Measurements from ENCODE around the gene GNB5.
"Not testable (repeated sequence)": the region's sequence is repeated elsewhere in the genome, so short reads cannot be mapped to it uniquely, and the experiment has no call there.

Gene GNB5

GRCh38 chr15:52100807-52101442, 90.3 kb downstream of the GNB5 start:
- 84 to 86% methylated on average over 6 of the region's 6 CpGs for whole genome bisulfite sequencing, 2 experiments (ENCODE audit: insufficient coverage in 2 of 2)
- Histone ChIP-seq H3K36me3 (ENCODE audit: control insufficient read depth, insufficient read depth, low read length) (no peaks in the 10 kb centered on the region), H3K27ac (ENCODE audit: low read depth, low read length, severe bottlenecking) (no peak overlapping the region), H3K4me1 (ENCODE audit: control insufficient read depth, insufficient read depth, low read length, poor library complexity, severe bottlenecking) (peaks cover 13% of the 10 kb centered on the region), H3K9me3 (ENCODE audit: control insufficient read depth, low read length) (no peaks in the 10 kb centered on the region), H3K4me3 (ENCODE audit: extremely low read depth, insufficient read depth, low read length, poor library complexity, severe bottlenecking) (no peak overlapping the region)

- WGBS, 2 experiments (ENCODE audit: insufficient coverage in 2 of 2) = 89 to 96% methylated on average over 7 to 14 of the region's 15 CpGs
- Histone ChIP-seq H3K27ac (ENCODE audit: low read depth, low read length, severe bottlenecking) (no peak overlapping the region), H3K9me3 (ENCODE audit: control insufficient read depth, low read length) (no peaks in the 10 kb centered on the region), H3K4me1 (ENCODE audit: control insufficient read depth, insufficient read depth, low read length, poor library complexity, severe bottlenecking) (peaks cover 13% of the 10 kb centered on the region), H3K4me3 (ENCODE audit: extremely low read depth, insufficient read depth, low read length, poor library complexity, severe bottlenecking) (no peak overlapping the region), H3K36me3 (ENCODE audit: control insufficient read depth, insufficient read depth, low read length) (no peaks in the 10 kb centered on the region)
These were observed 91.4 kb downstream of the GNB5 start for GRCh38 chr15:52099651-52100272.

- Histone ChIP-seq H3K36me3 (ENCODE audit: control insufficient read depth, insufficient read depth, low read length) (no peaks in the 10 kb centered on the region), H3K9me3 (ENCODE audit: control insufficient read depth, low read length) (no peaks in the 10 kb centered on the region), H3K4me1 (ENCODE audit: control insufficient read depth, insufficient read depth, low read length, poor library complexity, severe bottlenecking) (peaks cover 13% of the 10 kb centered on the region), H3K4me3 (ENCODE audit: extremely low read depth, insufficient read depth, low read length, poor library complexity, severe bottlenecking) (no peak overlapping the region), H3K27ac (ENCODE audit: low read depth, low read length, severe bottlenecking) (no peak overlapping the region)
- WGBS, 2 experiments (ENCODE audit: insufficient coverage in 2 of 2) = no CpG with 5 or more reads among the region's 2 CpGs
These were observed 92.9 kb downstream of the GNB5 start for GRCh38 chr15:52098323-52098722.

- Histone ChIP-seq H3K9me3 (ENCODE audit: control insufficient read depth, low read length) (no peaks in the 10 kb centered on the region), H3K4me3 (ENCODE audit: extremely low read depth, insufficient read depth, low read length, poor library complexity, severe bottlenecking) (no peak overlapping the region), H3K27ac (ENCODE audit: low read depth, low read length, severe bottlenecking) (no peak overlapping the region), H3K4me1 (ENCODE audit: control insufficient read depth, insufficient read depth, low read length, poor library complexity, severe bottlenecking) (peaks cover 5% of the 10 kb centered on the region), H3K36me3 (ENCODE audit: control insufficient read depth, insufficient read depth, low read length) (no peaks in the 10 kb centered on the region)
These were observed 94.0 kb downstream of the GNB5 start for GRCh38 chr15:52097180-52097579.

GRCh38 chr15:52096536-52096935, 94.7 kb downstream of the GNB5 start:
- H3K9me3 ChIP-seq (ENCODE audit: control insufficient read depth, low read length); H3K36me3 ChIP-seq (ENCODE audit: control insufficient read depth, insufficient read depth, low read length); H3K4me1 ChIP-seq (ENCODE audit: control insufficient read depth, insufficient read depth, low read length, poor library complexity, severe bottlenecking); H3K4me3 ChIP-seq (ENCODE audit: extremely low read depth, insufficient read depth, low read length, poor library complexity, severe bottlenecking); H3K27ac ChIP-seq (ENCODE audit: low read depth, low read length, severe bottlenecking): not testable (repeated sequence)
- 93% methylated on average over 3 of the region's 9 CpGs; no CpG with 5 or more reads in 1 of the 2 experiments for WGBS, 2 experiments (ENCODE audit: insufficient coverage in 2 of 2)

- Histone ChIP-seq H3K4me1 (ENCODE audit: control insufficient read depth, insufficient read depth, low read length, poor library complexity, severe bottlenecking) (peaks cover under 1% of the 10 kb centered on the region), H3K4me3 (ENCODE audit: extremely low read depth, insufficient read depth, low read length, poor library complexity, severe bottlenecking) (no peak overlapping the region), H3K27ac (ENCODE audit: low read depth, low read length, severe bottlenecking) (no peak overlapping the region), H3K36me3 (ENCODE audit: control insufficient read depth, insufficient read depth, low read length) (no peaks in the 10 kb centered on the region), H3K9me3 (ENCODE audit: control insufficient read depth, low read length) (no peaks in the 10 kb centered on the region)
- WGBS, 2 experiments (ENCODE audit: insufficient coverage in 2 of 2) = 90 to 100% methylated on average over 1 to 2 of the region's 4 CpGs
These were observed 95.5 kb downstream of the GNB5 start for GRCh38 chr15:52095597-52096262.

- no peak overlapping the region for H3K4me3 ChIP-seq (ENCODE audit: extremely low read depth, insufficient read depth, low read length, poor library complexity, severe bottlenecking)
- peaks cover 5% of the 10 kb centered on the region for H3K9me3 ChIP-seq (ENCODE audit: control insufficient read depth, low read length)
- no peaks in the 10 kb centered on the region for H3K4me1 ChIP-seq (ENCODE audit: control insufficient read depth, insufficient read depth, low read length, poor library complexity, severe bottlenecking)
- WGBS, 2 experiments (ENCODE audit: insufficient coverage in 2 of 2) = 87 to 97% methylated on average over 11 of the region's 12 CpGs
- no peaks in the 10 kb centered on the region for H3K36me3 ChIP-seq (ENCODE audit: control insufficient read depth, insufficient read depth, low read length)
- no peak overlapping the region for H3K27ac ChIP-seq (ENCODE audit: low read depth, low read length, severe bottlenecking)
These were observed 96.2 kb downstream of the GNB5 start for GRCh38 chr15:52094811-52095584.

- peaks cover 5% of the 10 kb centered on the region for H3K9me3 ChIP-seq (ENCODE audit: control insufficient read depth, low read length)
- no peak overlapping the region for H3K27ac ChIP-seq (ENCODE audit: low read depth, low read length, severe bottlenecking)
- H3K36me3 ChIP-seq (ENCODE audit: control insufficient read depth, insufficient read depth, low read length) = no peaks in the 10 kb centered on the region
- no peak overlapping the region for H3K4me3 ChIP-seq (ENCODE audit: extremely low read depth, insufficient read depth, low read length, poor library complexity, severe bottlenecking)
- no peaks in the 10 kb centered on the region for H3K4me1 ChIP-seq (ENCODE audit: control insufficient read depth, insufficient read depth, low read length, poor library complexity, severe bottlenecking)
- WGBS, 2 experiments (ENCODE audit: insufficient coverage in 2 of 2) = 95 to 100% methylated on average over 7 to 12 of the region's 12 CpGs
These were observed 97.4 kb downstream of the GNB5 start for GRCh38 chr15:52093539-52094510.

- Histone ChIP-seq H3K4me1 (ENCODE audit: control insufficient read depth, insufficient read depth, low read length, poor library complexity, severe bottlenecking) (no peaks in the 10 kb centered on the region), H3K36me3 (ENCODE audit: control insufficient read depth, insufficient read depth, low read length) (no peaks in the 10 kb centered on the region), H3K9me3 (ENCODE audit: control insufficient read depth, low read length) (peaks cover 5% of the 10 kb centered on the region), H3K27ac (ENCODE audit: low read depth, low read length, severe bottlenecking) (no peak overlapping the region), H3K4me3 (ENCODE audit: extremely low read depth, insufficient read depth, low read length, poor library complexity, severe bottlenecking) (no peak overlapping the region)
- WGBS, 2 experiments (ENCODE audit: insufficient coverage in 2 of 2) = 83 to 96% methylated on average over 2 to 3 of the region's 4 CpGs
These were observed 98.0 kb downstream of the GNB5 start for GRCh38 chr15:52093167-52093538.

GRCh38 chr15:52090193-52090592, 101.0 kb downstream of the GNB5 start:
- H3K4me3 ChIP-seq (ENCODE audit: extremely low read depth, insufficient read depth, low read length, poor library complexity, severe bottlenecking) = no peak overlapping the region
- H3K36me3 ChIP-seq (ENCODE audit: control insufficient read depth, insufficient read depth, low read length) = no peaks in the 10 kb centered on the region
- peaks cover 12% of the 10 kb centered on the region for H3K9me3 ChIP-seq (ENCODE audit: control insufficient read depth, low read length)

More at GRCh38 chr15:52090193-52090592, 101.0 kb downstream of the GNB5 start:
- Histone ChIP-seq H3K27ac (ENCODE audit: low read depth, low read length, severe bottlenecking) (no peak overlapping the region), H3K4me1 (ENCODE audit: control insufficient read depth, insufficient read depth, low read length, poor library complexity, severe bottlenecking) (no peaks in the 10 kb centered on the region)

Data from mesodermal cell (in vitro differentiated cells).